Lower lobe of right lung (tissue), 2 donors: ENCODE data around the gene SEMA3E. TPM values are rescaled to one million over a fixed set of nuclear protein-coding genes. Genes with fewer than 3 reads are reported as not detected.
"Not testable (repeated sequence)": the region's sequence is repeated elsewhere in the genome, so short reads cannot be mapped to it uniquely, and the experiment has no call there.

ENCODE experiments used
- ATAC-seq, 2 donors: fragments of 200-7000 bp; cut with Tn5 transposase; one replicate each; pipeline ENCODE4 v1.9.1; 2020 to 2022; ENCODE audit warnings: mild to moderate bottlenecking in 2 of 2, moderate library complexity in 2 of 2
- DNase-seq: peaks from one replicate; pipeline ENCODE4 v3.0.0-alpha.2; 2020
- H3K27ac ChIP-seq: fragments of 200-600 bp; one replicate; pipeline ENCODE4 v1.8.0; 2022
- H3K27me3 ChIP-seq: fragments of 200-600 bp; one replicate; pipeline ENCODE4 v1.8.0; 2022; ENCODE audit warnings: low read depth
- H3K36me3 ChIP-seq: fragments of 200-600 bp; one replicate; pipeline ENCODE4 v1.8.0; 2022; ENCODE audit warnings: mild to moderate bottlenecking
- H3K4me1 ChIP-seq: fragments of 200-600 bp; one replicate; pipeline ENCODE4 v1.8.0; 2022
- H3K4me3 ChIP-seq: fragments of 200-600 bp; one replicate; pipeline ENCODE4 v1.8.0; 2022; ENCODE audit warnings: mild to moderate bottlenecking
- H3K9me3 ChIP-seq: fragments of 200-600 bp; one replicate; pipeline ENCODE4 v1.8.0; 2022
- CTCF ChIP-seq: fragments of 200-600 bp; IDR thresholded peaks from one replicate; pipeline ENCODE4 v1.8.0; 2022; ENCODE audit warnings: antibody characterized with exemption, mild to moderate bottlenecking
- intact Hi-C: fragments of 100-400 bp; cut with DNase I; formaldehyde crosslinking; loops from one replicate; pipeline ENCODE4 v1.11.0; 2022
- total RNA-seq: library from RNA; stranded (reverse); fragmentation: NEBNext Ultra II Directional; extraction: Animal tissue kit (Norgen Biotek cat#: 25700); gene quantifications from one replicate; pipeline ENCODE4 v1.2.1, GENCODE V29; 2021
- donor health status: DM: no; HTN: yes; CAD: no; lungs with severe emphysema.

SEMA3E gene
- total RNA-seq, 1 donor from 2014 or later: 8.8 TPM

- ATAC-seq: no peak
- TF ChIP-seq CTCF: no peak
- intact Hi-C loops: no loop called here
Observed at GRCh38 chr7:83449781-83450180, 199.2 kb downstream of the SEMA3E start.

GRCh38 chr7:83447681-83448080 is 201.3 kb downstream of the SEMA3E start:
- H3K9me3 ChIP-seq: no peaks in the 10 kb centered on the region
- ATAC-seq: no peak
- no peaks in the 10 kb centered on the region for H3K27me3 ChIP-seq
- no peak overlapping the region for H3K27ac ChIP-seq
- no peaks in the 10 kb centered on the region for H3K4me1 ChIP-seq
- H3K36me3 ChIP-seq: no peaks in the 10 kb centered on the region
- H3K4me3 ChIP-seq: no peak overlapping the region
- no peak for TF ChIP-seq CTCF
- intact Hi-C loops: no loop called here
- DNase-seq: no peak

More at GRCh38 chr7:83449781-83450180, 199.2 kb downstream of the SEMA3E start:
- Histone ChIP-seq H3K4me3 (no peak overlapping the region), H3K9me3 (no peaks in the 10 kb centered on the region), H3K27ac (no peak overlapping the region), H3K27me3 (no peaks in the 10 kb centered on the region), H3K36me3 (no peaks in the 10 kb centered on the region), H3K4me1 (no peaks in the 10 kb centered on the region)
- no peak for DNase-seq

- no peak overlapping the region for H3K27ac ChIP-seq
- intact Hi-C loops: no loop called here
- no peaks in the 10 kb centered on the region for H3K4me1 ChIP-seq
- H3K4me3 ChIP-seq: no peak overlapping the region
- no peaks in the 10 kb centered on the region for H3K27me3 ChIP-seq
- H3K9me3 ChIP-seq: no peaks in the 10 kb centered on the region
- no peak for ATAC-seq
- no peaks in the 10 kb centered on the region for H3K36me3 ChIP-seq
- no peak for DNase-seq
- TF ChIP-seq CTCF: no peak
Observed at GRCh38 chr7:83446102-83446669, 202.8 kb downstream of the SEMA3E start.

- no peak for TF ChIP-seq CTCF
- H3K4me1 ChIP-seq: no peaks in the 10 kb centered on the region
- no peaks in the 10 kb centered on the region for H3K27me3 ChIP-seq
- no peak overlapping the region for H3K4me3 ChIP-seq
- ATAC-seq (no peak), DNase-seq (no peak)
- no peak overlapping the region for H3K27ac ChIP-seq
- no peaks in the 10 kb centered on the region for H3K36me3 ChIP-seq
- intact Hi-C loops: no loop called here
- no peaks in the 10 kb centered on the region for H3K9me3 ChIP-seq
Observed at GRCh38 chr7:83442911-83443310, 206.0 kb downstream of the SEMA3E start.

GRCh38 chr7:83439026-83439425 is 209.9 kb downstream of the SEMA3E start:
- no peak for DNase-seq
- H3K4me1 ChIP-seq: no peaks in the 10 kb centered on the region
- no peaks in the 10 kb centered on the region for H3K9me3 ChIP-seq
- no peak overlapping the region for H3K4me3 ChIP-seq
- H3K27ac ChIP-seq: no peak overlapping the region
- intact Hi-C loops: no loop called here
- H3K36me3 ChIP-seq: no peaks in the 10 kb centered on the region
- no peak for TF ChIP-seq CTCF
- no peaks in the 10 kb centered on the region for H3K27me3 ChIP-seq
- no peak for ATAC-seq

- H3K27me3 ChIP-seq, H3K9me3 ChIP-seq, H3K4me3 ChIP-seq, intact Hi-C loops, H3K36me3 ChIP-seq, ATAC-seq, DNase-seq, H3K4me1 ChIP-seq, H3K27ac ChIP-seq: not testable (repeated sequence)
Observed at GRCh38 chr7:83430289-83430688, 218.7 kb downstream of the SEMA3E start.
